Right atrium auricular region (tissue), 2 donors: ENCODE results near the gene RERE. TPM values are rescaled to one million over a fixed set of nuclear protein-coding genes. Genes with fewer than 3 reads are reported as not detected.
A peak's percentile ranks its signal among the peaks of the same experiment; 100 is the strongest.
"Not testable (repeated sequence)": the region's sequence is repeated elsewhere in the genome, so short reads cannot be mapped to it uniquely, and the experiment has no call there.

Experiments
- DNase-seq: peaks from one replicate; pipeline ENCODE4 v3.0.0-alpha.2; 2019; ENCODE audit warnings: low spot score
- H3K27ac ChIP-seq, 2 donors: fragments of 200-600 bp; sonication (generic); 1 replicate in 1 of 2; 2 replicates in 1 of 2; pipeline ENCODE4 v1.5.1; 2016 to 2019
- H3K27me3 ChIP-seq, 2 donors: fragments of 200-600 bp; sonication (generic); one replicate each; pipeline versions ENCODE4 v1.5.1 to v1.6.0; 2017 to 2019
- H3K36me3 ChIP-seq: fragments of 200-600 bp; sonication (generic); one replicate; pipeline ENCODE4 v1.5.1; 2016
- H3K4me1 ChIP-seq, 2 donors: fragments of 200-600 bp; sonication (generic); one replicate each; pipeline versions ENCODE4 v1.5.1 to v1.6.0; 2017 to 2019
- H3K4me3 ChIP-seq, 2 donors: fragments of 200-600 bp; sonication (generic); 1 replicate in 1 of 2; 2 replicates in 1 of 2; pipeline ENCODE4 v1.5.1; 2017 to 2019; ENCODE audit warnings: mild to moderate bottlenecking in 1 of 2, moderate library complexity in 1 of 2
- H3K9me3 ChIP-seq, 2 donors: fragments of 200-600 bp; sonication (generic); one replicate each; pipeline ENCODE4 v1.5.1; 2019
- total RNA-seq, 2 donors: library from RNA; depleted of rRNA; stranded (reverse); fragments of >200 nt; gene quantifications; one replicate each; pipeline ENCODE4 v1.1.0, GENCODE V29; 2016
- TF ChIP-seq, protein P1 (sequence below), 2 donors: fragments of 200-600 bp; sonication (generic); IDR thresholded peaks; one replicate each; pipeline ENCODE4 v1.5.1; 2019; ENCODE audit warnings: antibody characterized with exemption in 2 of 2

RERE gene
- total RNA-seq, 2 donors from 2014 or later: 99.8 to 125 TPM

DNA sequence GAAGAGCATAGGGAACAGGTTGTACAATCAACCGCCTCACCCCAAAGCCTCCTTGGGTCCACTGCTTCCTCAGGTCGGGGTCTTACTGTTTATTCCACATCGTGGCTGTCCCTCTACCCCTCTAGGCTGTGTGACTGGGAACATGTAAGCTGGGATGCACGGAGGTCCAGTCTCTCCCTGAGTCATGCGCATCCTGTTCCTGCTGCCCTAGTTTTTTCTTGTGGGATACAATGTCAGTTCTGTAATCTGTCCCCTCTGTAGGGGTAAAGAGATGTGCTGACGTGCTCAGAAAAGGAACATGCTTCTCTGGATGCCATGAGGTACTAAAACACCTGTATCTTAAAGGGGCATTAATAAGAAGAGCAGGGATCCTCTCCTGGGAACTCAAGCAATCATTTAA, 433.4 kb downstream of the RERE start:
- TF ChIP-seq, protein P1, sequence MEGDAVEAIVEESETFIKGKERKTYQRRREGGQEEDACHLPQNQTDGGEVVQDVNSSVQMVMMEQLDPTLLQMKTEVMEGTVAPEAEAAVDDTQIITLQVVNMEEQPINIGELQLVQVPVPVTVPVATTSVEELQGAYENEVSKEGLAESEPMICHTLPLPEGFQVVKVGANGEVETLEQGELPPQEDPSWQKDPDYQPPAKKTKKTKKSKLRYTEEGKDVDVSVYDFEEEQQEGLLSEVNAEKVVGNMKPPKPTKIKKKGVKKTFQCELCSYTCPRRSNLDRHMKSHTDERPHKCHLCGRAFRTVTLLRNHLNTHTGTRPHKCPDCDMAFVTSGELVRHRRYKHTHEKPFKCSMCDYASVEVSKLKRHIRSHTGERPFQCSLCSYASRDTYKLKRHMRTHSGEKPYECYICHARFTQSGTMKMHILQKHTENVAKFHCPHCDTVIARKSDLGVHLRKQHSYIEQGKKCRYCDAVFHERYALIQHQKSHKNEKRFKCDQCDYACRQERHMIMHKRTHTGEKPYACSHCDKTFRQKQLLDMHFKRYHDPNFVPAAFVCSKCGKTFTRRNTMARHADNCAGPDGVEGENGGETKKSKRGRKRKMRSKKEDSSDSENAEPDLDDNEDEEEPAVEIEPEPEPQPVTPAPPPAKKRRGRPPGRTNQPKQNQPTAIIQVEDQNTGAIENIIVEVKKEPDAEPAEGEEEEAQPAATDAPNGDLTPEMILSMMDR (IDR thresholded peaks at IDR 0.05): no peak
- Histone ChIP-seq H3K27me3 (no peaks in the 10 kb centered on the region), H3K36me3 (peaks cover 27% of the 10 kb centered on the region), H3K9me3 (no peaks in the 10 kb centered on the region), H3K4me3 (no peak overlapping the region), H3K27ac (peak overlapping the region; percentile 57 to 58), H3K4me1 (peaks cover 0 to 85% of the 10 kb centered on the region in 2 donors)
- no peak for DNase-seq

DNA sequence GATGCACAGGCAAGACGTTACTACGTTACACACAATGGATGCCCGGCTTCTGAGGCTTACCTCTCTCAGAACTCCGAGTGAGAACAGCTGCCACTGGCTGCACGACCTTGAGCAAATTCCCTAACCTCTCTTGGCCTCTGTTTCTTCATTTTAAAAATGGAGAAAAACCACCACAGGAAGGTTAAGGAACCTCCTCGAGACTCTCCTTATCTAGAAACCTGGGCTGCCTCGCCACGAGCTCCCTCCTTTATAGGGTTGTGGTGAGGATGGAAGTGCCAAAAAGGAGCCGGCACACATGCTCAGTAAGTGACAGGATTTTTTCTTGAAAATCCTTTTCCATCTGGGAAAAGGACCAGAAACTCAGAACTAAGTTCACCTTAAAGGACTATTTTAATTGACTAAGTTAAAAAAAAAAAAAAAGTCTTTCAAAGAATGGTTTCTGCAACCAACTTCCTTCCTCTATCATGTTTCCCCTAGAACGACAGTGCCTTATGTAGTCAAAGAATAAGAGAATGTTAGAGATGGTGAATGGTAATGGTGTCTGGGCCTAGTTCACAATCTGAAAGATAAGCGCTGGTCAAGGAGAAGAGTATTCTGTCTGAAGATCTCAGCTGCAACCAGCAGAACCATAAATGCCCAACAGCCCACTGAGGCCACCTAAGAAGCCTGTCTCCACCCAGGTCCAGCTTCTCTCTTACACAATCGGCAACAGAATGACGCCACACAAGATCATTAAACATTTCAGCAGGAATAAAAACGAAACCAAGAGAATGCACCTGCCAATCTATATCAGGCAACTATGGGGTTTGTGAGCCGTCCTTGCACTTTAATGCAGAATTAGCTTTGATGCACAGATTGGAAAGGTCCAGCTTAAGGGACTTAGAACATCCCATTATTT, 434.6 kb downstream of the RERE start:
- no peaks in the 10 kb centered on the region for H3K27me3 ChIP-seq
- peaks cover 0 to 91% of the 10 kb centered on the region in 2 donors for H3K4me1 ChIP-seq
- no peak overlapping the region for H3K4me3 ChIP-seq
- no peaks in the 10 kb centered on the region for H3K9me3 ChIP-seq
- DNase-seq: no peak
- H3K27ac ChIP-seq: peak overlapping the region; percentile 65 to 98
- TF ChIP-seq, protein P1 (IDR thresholded peaks at IDR 0.05): no peak
- peaks cover 24% of the 10 kb centered on the region for H3K36me3 ChIP-seq

DNA sequence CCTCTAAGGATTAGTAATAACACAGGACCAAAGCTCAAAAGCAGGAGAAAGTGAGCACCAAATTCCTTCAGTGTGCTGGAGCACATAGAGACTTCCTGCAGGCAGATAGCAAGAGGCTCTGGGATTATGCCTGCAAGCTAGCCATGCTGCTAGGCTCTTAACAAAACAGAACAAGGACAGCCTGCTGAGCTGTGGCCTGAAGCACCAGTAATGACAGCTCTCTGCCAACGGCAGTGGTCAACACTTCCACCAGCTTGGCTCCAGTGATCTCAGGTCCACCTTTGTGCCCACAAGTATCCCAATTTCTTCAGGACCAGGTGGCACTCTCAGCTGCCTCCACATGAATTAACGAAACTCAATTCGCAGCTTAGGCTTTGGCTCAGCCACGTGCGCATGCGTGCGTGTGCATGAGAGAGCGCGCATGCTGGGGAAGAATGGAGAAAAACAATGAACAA, 435.4 kb downstream of the RERE start:
- H3K4me1 ChIP-seq: peaks cover 0 to 96% of the 10 kb centered on the region in 2 donors
- H3K4me3 ChIP-seq: no peak overlapping the region
- no peaks in the 10 kb centered on the region for H3K9me3 ChIP-seq
- H3K27me3 ChIP-seq: no peaks in the 10 kb centered on the region
- TF ChIP-seq, protein P1 (IDR thresholded peaks at IDR 0.05): no peak
- no peak for DNase-seq
- peaks cover 22% of the 10 kb centered on the region for H3K36me3 ChIP-seq
- peak overlapping the region; percentile 65 to 98 for H3K27ac ChIP-seq

DNA sequence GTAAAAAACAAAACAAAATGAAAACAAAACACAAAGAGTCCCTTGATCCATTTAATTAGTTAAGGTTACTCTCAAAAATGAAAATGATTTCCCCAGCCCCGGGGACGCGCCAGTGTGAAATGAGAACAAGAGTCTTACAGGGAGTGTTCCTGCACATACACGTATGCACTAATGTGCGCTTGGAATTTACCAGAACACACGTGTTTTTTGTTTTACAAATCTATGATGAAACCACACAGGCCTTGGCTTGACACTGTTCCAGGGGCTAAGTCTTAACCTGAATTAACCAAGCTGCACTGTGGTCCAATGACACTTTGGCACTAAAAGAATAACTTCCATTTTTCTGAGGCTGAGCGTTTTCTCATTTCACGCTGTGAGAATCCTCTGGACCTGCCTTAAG, 435.8 kb downstream of the RERE start:
- Histone ChIP-seq H3K4me1 (peaks cover 0 to 96% of the 10 kb centered on the region in 2 donors), H3K27ac (peak overlapping the region; percentile 65 to 98)
- TF ChIP-seq, protein P1 (IDR thresholded peaks at IDR 0.05): no peak

DNA sequence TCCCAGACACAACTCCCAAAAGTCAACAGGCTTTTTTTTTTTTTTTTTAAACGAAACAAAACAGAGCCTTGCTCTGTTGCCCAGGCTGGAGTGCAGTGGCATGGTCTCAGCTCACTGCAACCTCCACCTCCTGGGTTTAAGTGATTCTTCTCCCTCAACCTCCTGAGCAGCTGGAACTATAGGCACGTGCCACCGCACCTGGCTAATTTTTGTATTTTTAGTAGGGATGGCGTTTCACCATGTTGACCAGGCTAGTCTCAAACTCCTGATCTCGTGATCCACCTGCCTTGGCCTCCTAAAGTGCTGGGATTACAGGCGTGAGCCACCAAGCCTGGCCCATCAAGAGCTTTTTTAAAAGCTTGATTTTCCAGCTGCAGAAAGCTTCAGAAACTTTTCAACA, 437.1 kb downstream of the RERE start:
- Histone ChIP-seq H3K4me1 (peaks cover 0 to 90% of the 10 kb centered on the region in 2 donors), H3K36me3 (peaks cover 22% of the 10 kb centered on the region), H3K27ac (peak overlapping the region; percentile 90 to 98)
- H3K4me3 ChIP-seq, H3K9me3 ChIP-seq, DNase-seq, H3K27me3 ChIP-seq: not testable (repeated sequence)

More for the DNA sequence above, 435.8 kb downstream of the RERE start:
- no peaks in the 10 kb centered on the region for H3K27me3 ChIP-seq
- H3K36me3 ChIP-seq: peaks cover 22% of the 10 kb centered on the region
- no peak for DNase-seq
- no peaks in the 10 kb centered on the region for H3K9me3 ChIP-seq
- no peak overlapping the region for H3K4me3 ChIP-seq

DNA sequence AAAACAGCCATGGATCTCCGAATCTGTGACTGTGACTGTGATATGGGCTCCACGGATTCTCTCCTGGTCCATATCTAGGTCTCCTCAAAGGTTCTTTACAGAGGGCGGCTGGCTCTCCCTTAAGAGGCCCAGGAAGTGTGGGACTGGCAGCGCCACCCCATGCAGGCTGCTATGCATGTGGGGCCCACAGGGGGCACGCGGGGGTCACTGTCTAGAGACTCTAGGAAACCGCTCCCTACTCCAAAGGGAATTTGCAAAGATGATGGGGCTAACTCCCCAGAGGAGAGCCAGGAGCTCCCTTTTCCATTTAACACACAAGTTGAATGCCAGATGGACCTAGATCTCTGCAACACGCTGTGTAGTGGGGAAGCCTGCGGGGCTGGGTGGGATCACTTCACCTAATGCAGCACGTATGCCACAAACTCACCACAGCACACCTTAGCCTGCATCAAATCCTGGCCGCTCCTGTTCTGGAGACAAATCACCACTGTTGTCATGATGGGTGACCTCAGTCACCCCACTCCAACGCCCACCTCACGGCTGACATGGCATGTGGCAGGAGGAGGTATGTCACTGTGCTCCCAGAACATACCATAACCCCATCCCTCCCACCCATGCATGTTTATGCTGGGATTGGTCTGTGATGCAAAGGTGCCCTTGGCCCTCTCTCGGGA, 437.8 kb downstream of the RERE start:
- Histone ChIP-seq H3K9me3 (no peaks in the 10 kb centered on the region), H3K36me3 (peaks cover 20% of the 10 kb centered on the region), H3K4me1 (peaks cover 0 to 90% of the 10 kb centered on the region in 2 donors), H3K4me3 (no peak overlapping the region), H3K27ac (peak overlapping the region; percentile 90 to 98), H3K27me3 (no peaks in the 10 kb centered on the region)
- TF ChIP-seq, protein P1 (IDR thresholded peaks at IDR 0.05): no peak
- DNase-seq: no peak
